Measurements from ENCODE around the gene NUMB.
A peak's percentile ranks its signal among the peaks of the same experiment; 100 is the strongest.

Gene NUMB

GRCh38 chr14:73289308-73289707, 169.0 kb downstream of the NUMB start:
- H3K27me3 Mint-ChIP-seq (ENCODE audit: low read depth) = no peaks in the 10 kb centered on the region
- H3K27ac Mint-ChIP-seq = no peak overlapping the region
- H3K9me3 Mint-ChIP-seq = no peaks in the 10 kb centered on the region
- no peak overlapping the region for H3K4me3 Mint-ChIP-seq
- H3K36me3 Mint-ChIP-seq (ENCODE audit: low read depth) = peaks cover 20% of the 10 kb centered on the region
- H3K4me1 Mint-ChIP-seq (ENCODE audit: low read depth) = peaks cover 22% of the 10 kb centered on the region

GRCh38 chr14:73287071-73287470, 171.3 kb downstream of the NUMB start:
- Mint-ChIP-seq H3K27ac (no peak overlapping the region), H3K4me1 (ENCODE audit: low read depth) (peaks cover 25% of the 10 kb centered on the region), H3K9me3 (no peaks in the 10 kb centered on the region), H3K4me3 (no peak overlapping the region), H3K27me3 (ENCODE audit: low read depth) (no peaks in the 10 kb centered on the region), H3K36me3 (ENCODE audit: low read depth) (peaks cover 19% of the 10 kb centered on the region)

GRCh38 chr14:73286598-73286997, 171.7 kb downstream of the NUMB start:
- H3K27me3 Mint-ChIP-seq (ENCODE audit: low read depth) = no peaks in the 10 kb centered on the region
- no peaks in the 10 kb centered on the region for H3K9me3 Mint-ChIP-seq
- H3K4me1 Mint-ChIP-seq (ENCODE audit: low read depth) = peaks cover 22% of the 10 kb centered on the region
- H3K36me3 Mint-ChIP-seq (ENCODE audit: low read depth) = peaks cover 20% of the 10 kb centered on the region
- H3K4me3 Mint-ChIP-seq = no peak overlapping the region
- H3K27ac Mint-ChIP-seq = no peak overlapping the region

GRCh38 chr14:73285979-73286378, 172.4 kb downstream of the NUMB start:
- Mint-ChIP-seq H3K4me3 (no peak overlapping the region), H3K4me1 (ENCODE audit: low read depth) (peaks cover 22% of the 10 kb centered on the region), H3K9me3 (no peaks in the 10 kb centered on the region), H3K27me3 (ENCODE audit: low read depth) (no peaks in the 10 kb centered on the region), H3K27ac (no peak overlapping the region), H3K36me3 (ENCODE audit: low read depth) (peaks cover 20% of the 10 kb centered on the region)

- no peaks in the 10 kb centered on the region for H3K9me3 Mint-ChIP-seq
- H3K4me1 Mint-ChIP-seq (ENCODE audit: low read depth) = peaks cover 6% of the 10 kb centered on the region
- peaks cover 25% of the 10 kb centered on the region for H3K36me3 Mint-ChIP-seq (ENCODE audit: low read depth)
- H3K4me3 Mint-ChIP-seq = no peak overlapping the region
- no peaks in the 10 kb centered on the region for H3K27me3 Mint-ChIP-seq (ENCODE audit: low read depth)
- no peak overlapping the region for H3K27ac Mint-ChIP-seq
Measured at GRCh38 chr14:73283608-73284379, 174.6 kb downstream of the NUMB start.

- no peak overlapping the region for H3K4me3 Mint-ChIP-seq
- H3K27me3 Mint-ChIP-seq (ENCODE audit: low read depth) = no peaks in the 10 kb centered on the region
- peaks cover 34% of the 10 kb centered on the region for H3K36me3 Mint-ChIP-seq (ENCODE audit: low read depth)
- peaks cover 6% of the 10 kb centered on the region for H3K4me1 Mint-ChIP-seq (ENCODE audit: low read depth)
- no peaks in the 10 kb centered on the region for H3K9me3 Mint-ChIP-seq
- H3K27ac Mint-ChIP-seq = no peak overlapping the region
Measured at GRCh38 chr14:73280903-73281302, 177.4 kb downstream of the NUMB start.

GRCh38 chr14:73277376-73277775, 181.0 kb downstream of the NUMB start:
- H3K36me3 Mint-ChIP-seq (ENCODE audit: low read depth) = peaks cover 31% of the 10 kb centered on the region
- H3K27ac Mint-ChIP-seq = no peak overlapping the region
- no peaks in the 10 kb centered on the region for H3K27me3 Mint-ChIP-seq (ENCODE audit: low read depth)
- no peaks in the 10 kb centered on the region for H3K9me3 Mint-ChIP-seq
- no peak overlapping the region for H3K4me3 Mint-ChIP-seq
- H3K4me1 Mint-ChIP-seq (ENCODE audit: low read depth) = peaks cover 2% of the 10 kb centered on the region

GRCh38 chr14:73276836-73277235, 181.5 kb downstream of the NUMB start:
- peaks cover under 1% of the 10 kb centered on the region for H3K4me1 Mint-ChIP-seq (ENCODE audit: low read depth)
- H3K9me3 Mint-ChIP-seq = no peaks in the 10 kb centered on the region
- peaks cover 29% of the 10 kb centered on the region for H3K36me3 Mint-ChIP-seq (ENCODE audit: low read depth)
- no peak overlapping the region for H3K4me3 Mint-ChIP-seq
- no peak overlapping the region for H3K27ac Mint-ChIP-seq
- no peaks in the 10 kb centered on the region for H3K27me3 Mint-ChIP-seq (ENCODE audit: low read depth)

GRCh38 chr14:73273799-73274198, 184.5 kb downstream of the NUMB start:
- Mint-ChIP-seq H3K9me3 (no peaks in the 10 kb centered on the region), H3K27ac (no peak overlapping the region), H3K36me3 (ENCODE audit: low read depth) (peaks cover 25% of the 10 kb centered on the region), H3K27me3 (ENCODE audit: low read depth) (peaks cover 22% of the 10 kb centered on the region), H3K4me1 (ENCODE audit: low read depth) (peaks cover 5% of the 10 kb centered on the region), H3K4me3 (no peak overlapping the region)

- peaks cover 22% of the 10 kb centered on the region for H3K27me3 Mint-ChIP-seq (ENCODE audit: low read depth)
- no peak overlapping the region for H3K27ac Mint-ChIP-seq
- no peak overlapping the region for H3K4me3 Mint-ChIP-seq
- H3K9me3 Mint-ChIP-seq = no peaks in the 10 kb centered on the region
- peaks cover 25% of the 10 kb centered on the region for H3K36me3 Mint-ChIP-seq (ENCODE audit: low read depth)
- H3K4me1 Mint-ChIP-seq (ENCODE audit: low read depth) = peaks cover 5% of the 10 kb centered on the region
Measured at GRCh38 chr14:73272393-73272792, 186.0 kb downstream of the NUMB start.

GRCh38 chr14:73269729-73270531, 188.4 kb downstream of the NUMB start:
- Mint-ChIP-seq H3K36me3 (ENCODE audit: low read depth) (peaks cover 12% of the 10 kb centered on the region), H3K4me1 (ENCODE audit: low read depth) (peaks cover 5% of the 10 kb centered on the region), H3K27ac (peak overlapping the region; percentile 13), H3K27me3 (ENCODE audit: low read depth) (peaks cover 22% of the 10 kb centered on the region), H3K9me3 (no peaks in the 10 kb centered on the region), H3K4me3 (peak overlapping the region; percentile 55)

- peaks cover 5% of the 10 kb centered on the region for H3K4me1 Mint-ChIP-seq (ENCODE audit: low read depth)
- H3K27me3 Mint-ChIP-seq (ENCODE audit: low read depth) = peaks cover 22% of the 10 kb centered on the region
- no peaks in the 10 kb centered on the region for H3K9me3 Mint-ChIP-seq
- H3K36me3 Mint-ChIP-seq (ENCODE audit: low read depth) = peaks cover 7% of the 10 kb centered on the region
- no peak overlapping the region for H3K4me3 Mint-ChIP-seq
- H3K27ac Mint-ChIP-seq = no peak overlapping the region
Measured at GRCh38 chr14:73267474-73267873, 190.9 kb downstream of the NUMB start.

- Mint-ChIP-seq H3K4me1 (ENCODE audit: low read depth) (peaks cover 5% of the 10 kb centered on the region), H3K36me3 (ENCODE audit: low read depth) (peaks cover 5% of the 10 kb centered on the region), H3K27me3 (ENCODE audit: low read depth) (peaks cover 22% of the 10 kb centered on the region)
Measured at GRCh38 chr14:73266317-73266716, 192.0 kb downstream of the NUMB start.

GRCh38 chr14:73265721-73266046, 192.7 kb downstream of the NUMB start:
- Mint-ChIP-seq H3K4me1 (ENCODE audit: low read depth) (peaks cover 5% of the 10 kb centered on the region), H3K27ac (no peak overlapping the region), H3K36me3 (ENCODE audit: low read depth) (peaks cover 2% of the 10 kb centered on the region), H3K9me3 (no peaks in the 10 kb centered on the region), H3K4me3 (no peak overlapping the region), H3K27me3 (ENCODE audit: low read depth) (peaks cover 17% of the 10 kb centered on the region)

More at GRCh38 chr14:73266317-73266716, 192.0 kb downstream of the NUMB start:
- Mint-ChIP-seq H3K4me3 (no peak overlapping the region), H3K27ac (no peak overlapping the region), H3K9me3 (no peaks in the 10 kb centered on the region)

All from T-helper 1 cell treated with Interleukin-12 subunit alpha and Interleukin-12 subunit beta and Interleukin-4 antibody, amounts not matched to agents 30 μg/mL and 1 μg/mL, for 36 hours (primary cell).